HepG2 (cell line): ENCODE results near the gene KATNA1. TPM values are rescaled to one million over a fixed set of nuclear protein-coding genes. Genes with fewer than 3 reads are reported as not detected.

Source experiments
- ARID5B ChIP-seq: IDR thresholded peaks from 2 replicates; pipeline ENCODE4 v1.4.0; 2020; ENCODE audit warnings: mild to moderate bottlenecking, missing genetic modification reagents
- ATF3 ChIP-seq: sonication (generic); formaldehyde crosslinking; IDR thresholded peaks from 2 replicates; pipeline ENCODE4 v1.4.0; 2020; ENCODE audit warnings: missing genetic modification reagents
- BCL3 ChIP-seq: sonication (generic); formaldehyde crosslinking; IDR thresholded peaks from 2 replicates; pipeline ENCODE4 v1.5.1; 2020; ENCODE audit warnings: mild to moderate bottlenecking, missing genetic modification reagents, moderate library complexity
- ELF4 ChIP-seq: sonication (generic); formaldehyde crosslinking; IDR thresholded peaks from 2 replicates; pipeline ENCODE4 v1.5.0; 2020; ENCODE audit warnings: missing genetic modification reagents, mild to moderate bottlenecking, moderate library complexity, borderline replicate concordance
- HNF1A ChIP-seq, 2 experiments: sonication (generic) in 1 of 2; formaldehyde crosslinking in 1 of 2; IDR thresholded peaks; 2 replicates each; pipeline versions ENCODE4 v1.4.0 to v1.6.1; 2016 to 2020; ENCODE audit warnings: borderline replicate concordance in 1 of 2, low read depth in 1 of 2, mild to moderate bottlenecking in 1 of 2, missing genetic modification reagents in 1 of 2
- NR2F2 ChIP-seq: IDR thresholded peaks from 2 replicates; pipeline ENCODE4 v1.6.1; 2012; ENCODE audit warnings: low read depth, inconsistent platforms, borderline replicate concordance
- PREB ChIP-seq: sonication (generic); formaldehyde crosslinking; IDR thresholded peaks from 2 replicates; pipeline ENCODE4 v1.4.0; 2020; ENCODE audit warnings: missing genetic modification reagents
- TBL1XR1 ChIP-seq: fragments of 150-350 bp; IDR thresholded peaks from 2 replicates; pipeline ENCODE4 v1.6.1; 2014; ENCODE audit warnings: borderline replicate concordance, low read length; ENCODE audit not compliant: partially characterized antibody
- TCF7 ChIP-seq: sonication (generic); IDR thresholded peaks from 2 replicates; pipeline ENCODE4 v1.6.1; 2016; ENCODE audit warnings: antibody characterized with exemption, low read depth
- U2AF1 ChIP-seq: fragments of 200-400 bp; formaldehyde crosslinking; optimal IDR thresholded peaks from 2 replicates; pipeline ENCODE3; 2017; ENCODE audit warnings: mild to moderate bottlenecking, low read depth, low read length
- WIZ ChIP-seq: sonication (generic); formaldehyde crosslinking; IDR thresholded peaks from 2 replicates; pipeline ENCODE4 v1.5.1; 2020; ENCODE audit warnings: mild to moderate bottlenecking, missing genetic modification reagents
- ZFP36L1 ChIP-seq: sonication (generic); formaldehyde crosslinking; IDR thresholded peaks from 2 replicates; pipeline ENCODE4 v1.8.0; 2022; ENCODE audit warnings: mild to moderate bottlenecking, missing genetic modification reagents, moderate library complexity
- ZNF12 ChIP-seq: sonication (generic); formaldehyde crosslinking; IDR thresholded peaks from 2 replicates; pipeline ENCODE4 v1.5.0; 2020; ENCODE audit warnings: missing genetic modification reagents
- ZNF350 ChIP-seq: sonication (generic); formaldehyde crosslinking; IDR thresholded peaks from 2 replicates; pipeline ENCODE4 v1.4.0; 2020; ENCODE audit warnings: mild to moderate bottlenecking, low read depth, missing genetic modification reagents, borderline replicate concordance
- ZNF709 ChIP-seq: sonication (generic); formaldehyde crosslinking; IDR thresholded peaks from 2 replicates; pipeline ENCODE4 v1.5.0; 2020; ENCODE audit warnings: mild to moderate bottlenecking, missing genetic modification reagents
- polyA plus RNA-seq, 8 experiments: library from polyadenylated mRNA; depleted of rRNA in 3 of 8; stranded (reverse) in 7 of 8; unstranded in 1 of 8; fragments of >200 nt; fragmentation: Illumina TruSeq in 4 of 8; extraction: Trizol in 4 of 8; gene quantifications; 2 replicates each; pipeline versions ENCODE4 v1.2.1 to v1.2.3, GENCODE V29; 2011 to 2016; ENCODE audit warnings: low read depth in 4 of 8, missing spikeins in 1 of 8, mixed read lengths in 1 of 8; ENCODE audit not compliant: insufficient read depth in 1 of 8
- total RNA-seq, 5 experiments: library from RNA; depleted of rRNA; stranded (reverse); fragments of >200 nt; fragmentation: Illumina TruSeq; extraction: Trizol; gene quantifications; 2 replicates each; pipeline ENCODE4 v1.2.3, GENCODE V29; 2016; ENCODE audit warnings: low read depth in 1 of 5

The KATNA1 gene
- total and polyA plus RNA-seq, 2 of the 13 experiments (the other 11 are each of a cell fraction or from before 2014, with no cell fraction given) = 14.8 to 25.3 TPM

GRCh38 chr6:149545754-149546471 is 102.6 kb downstream of the KATNA1 start, which contains the start of gene PPIL4 (continued):
- TF ChIP-seq ZNF709 = 0 out of 2 replicates have a peak, but pooled peaks have one; percentile 23
- peak; percentile 69 for TF ChIP-seq ARID5B (CRISPR knock-in tag)
- TF ChIP-seq U2AF1 = peak; percentile 93
- TF ChIP-seq ELF4 (CRISPR knock-in tag) = peak; percentile 84; the same call in 1 of the 2 replicates
- no peak for TF ChIP-seq TBL1XR1
- peak; percentile 46; the same call in 1 of the 2 replicates for TF ChIP-seq ZNF12 (CRISPR knock-in tag)
- peak; percentile 98 for TF ChIP-seq ZNF350 (CRISPR knock-in tag)
- TF ChIP-seq PREB (CRISPR knock-in tag) = no peak
- TF ChIP-seq TCF7 = 0 out of 2 replicates have a peak, but pooled peaks have one; percentile 8
- TF ChIP-seq HNF1A (IDR thresholded peaks at IDR 0.05; ENCODE audit: low read depth) = no peak; the same call in 1 of the 2 replicates
- peak; percentile 89 for TF ChIP-seq HNF1A (CRISPR knock-in tag; IDR thresholded peaks at IDR 0.05; ENCODE audit: borderline replicate concordance)
- peak; percentile 82 for TF ChIP-seq BCL3 (CRISPR knock-in tag)
- TF ChIP-seq NR2F2 = no peak; the same call in 1 of the 2 replicates
- peak; percentile 93; the same call in 1 of the 2 replicates for TF ChIP-seq ZFP36L1
- TF ChIP-seq WIZ (CRISPR knock-in tag) = peak; percentile 92
- TF ChIP-seq ATF3 (CRISPR knock-in tag) = peak; percentile 83
